ENCODE data around the gene IFT80. TPM values are rescaled to one million over a fixed set of nuclear protein-coding genes. Genes with fewer than 3 reads are reported as not detected.

Gene IFT80
- total RNA-seq, 1 experiment from 2014 or later, result 19.3 TPM

GRCh38 chr3:160434071-160434470 lies 35.0 kb upstream of the IFT80 start:
- Mint-ChIP-seq H3K27me3 (ENCODE audit: insufficient read depth, unreplicated experiment) (no peaks in the 10 kb centered on the region), H3K27ac (ENCODE audit: unreplicated experiment) (no peak overlapping the region), H3K36me3 (ENCODE audit: insufficient read depth, unreplicated experiment) (peaks cover 81% of the 10 kb centered on the region), H3K9me3 (ENCODE audit: unreplicated experiment) (no peaks in the 10 kb centered on the region), H3K4me3 (ENCODE audit: unreplicated experiment) (no peak overlapping the region), H3K4me1 (ENCODE audit: low read depth, unreplicated experiment) (no peaks in the 10 kb centered on the region)
- POLR2A ChIA-PET, result no interaction called here
- CTCF ChIA-PET, result no interaction called here
- intact Hi-C loops (cut with micrococcal nuclease; ENCODE audit: unreplicated experiment), result no loop called here
- H3K36me3 ChIP-seq (ENCODE audit: control insufficient read depth, insufficient read depth, low read length), result peaks cover 2% of the 10 kb centered on the region; the same call in 1 of the 2 replicates
- no peak for DNase-seq
- TSS peak; percentile 34 for BruUV-seq (replicated peaks)
- no peaks in the 10 kb centered on the region for H3K27me3 ChIP-seq (replicated peaks; ENCODE audit: control insufficient read depth, insufficient read depth, low read length)
- no peaks in the 10 kb centered on the region for H3K9me3 ChIP-seq
- no peak overlapping the region for H3K4me3 ChIP-seq (ENCODE audit: low read depth, low read length)
- no peaks in the 10 kb centered on the region for H3K4me1 ChIP-seq
- TF ChIP-seq CTCF (IDR thresholded peaks at IDR 0.05; ENCODE audit: insufficient read depth in 1 of 2, low read depth in 1 of 2, low read length in 1 of 2, severe bottlenecking in 1 of 2, unreplicated experiment in 1 of 2), result no peak

GRCh38 chr3:160427832-160428424 lies 28.9 kb upstream of the IFT80 start:
- ChIA-PET CTCF (no interaction called here), POLR2A (no interaction called here)
- BruUV-seq (replicated peaks), result no TSS peak
- Histone ChIP-seq H3K36me3 (ENCODE audit: control insufficient read depth, insufficient read depth, low read length) (peaks cover under 1% of the 10 kb centered on the region; the same call in 1 of the 2 replicates), H3K4me1 (no peaks in the 10 kb centered on the region), H3K27me3 (replicated peaks; ENCODE audit: control insufficient read depth, insufficient read depth, low read length) (no peaks in the 10 kb centered on the region), H3K4me3 (ENCODE audit: low read depth, low read length) (no peak overlapping the region), H3K9me3 (no peaks in the 10 kb centered on the region)
- Mint-ChIP-seq H3K9me3 (ENCODE audit: unreplicated experiment) (no peaks in the 10 kb centered on the region), H3K4me1 (ENCODE audit: low read depth, unreplicated experiment) (no peaks in the 10 kb centered on the region), H3K27ac (ENCODE audit: unreplicated experiment) (no peak overlapping the region), H3K36me3 (ENCODE audit: insufficient read depth, unreplicated experiment) (peaks cover 97% of the 10 kb centered on the region), H3K27me3 (ENCODE audit: insufficient read depth, unreplicated experiment) (no peaks in the 10 kb centered on the region), H3K4me3 (ENCODE audit: unreplicated experiment) (no peak overlapping the region)
- intact Hi-C loops (cut with micrococcal nuclease; ENCODE audit: unreplicated experiment), result no loop called here
- no peak for TF ChIP-seq CTCF (IDR thresholded peaks at IDR 0.05; ENCODE audit: insufficient read depth in 1 of 2, low read depth in 1 of 2, low read length in 1 of 2, severe bottlenecking in 1 of 2, unreplicated experiment in 1 of 2)
- DNase-seq, result no peak

- Mint-ChIP-seq H3K27ac (ENCODE audit: unreplicated experiment) (no peak overlapping the region), H3K4me1 (ENCODE audit: low read depth, unreplicated experiment) (no peaks in the 10 kb centered on the region), H3K36me3 (ENCODE audit: insufficient read depth, unreplicated experiment) (peaks cover 98% of the 10 kb centered on the region), H3K4me3 (ENCODE audit: unreplicated experiment) (no peak overlapping the region), H3K9me3 (ENCODE audit: unreplicated experiment) (no peaks in the 10 kb centered on the region), H3K27me3 (ENCODE audit: insufficient read depth, unreplicated experiment) (no peaks in the 10 kb centered on the region)
- no TSS peak for BruUV-seq (replicated peaks)
- Histone ChIP-seq H3K4me1 (no peaks in the 10 kb centered on the region), H3K36me3 (ENCODE audit: control insufficient read depth, insufficient read depth, low read length) (peaks cover 6% of the 10 kb centered on the region; the same call in 1 of the 2 replicates), H3K9me3 (no peaks in the 10 kb centered on the region), H3K4me3 (ENCODE audit: low read depth, low read length) (no peak overlapping the region), H3K27me3 (replicated peaks; ENCODE audit: control insufficient read depth, insufficient read depth, low read length) (no peaks in the 10 kb centered on the region)
- intact Hi-C loops (cut with micrococcal nuclease; ENCODE audit: unreplicated experiment), result no loop called here
- no peak for DNase-seq
- CTCF ChIA-PET, result no interaction called here
- POLR2A ChIA-PET, result no interaction called here
- TF ChIP-seq CTCF (IDR thresholded peaks at IDR 0.05; ENCODE audit: insufficient read depth in 1 of 2, low read depth in 1 of 2, low read length in 1 of 2, severe bottlenecking in 1 of 2, unreplicated experiment in 1 of 2), result no peak
Observed at GRCh38 chr3:160417311-160417710, 18.3 kb upstream of the IFT80 start.

All from Caco-2 (cell line).